SK-N-SH (cell line): Measurements from ENCODE around the gene SNX10. TPM values are rescaled to one million over a fixed set of nuclear protein-coding genes. Genes with fewer than 3 reads are reported as not detected.

Source experiments
- CTCF ChIA-PET: fragments of 300-600, 350-600 bp; formaldehyde crosslinking; extraction: SDS; loops from one replicate; lab custom pipeline; 2021; lab: Yijun Ruan, JAX
- POLR2A ChIA-PET: fragments of 350-600 bp; sonication (Branson Sonifier 250); formaldehyde crosslinking; extraction: SDS; loops from one replicate; lab custom pipeline; 2020; ENCODE audit warnings: antibody characterized with exemption, inconsistent platforms; lab: Yijun Ruan, JAX
- DNase-seq: peaks from one replicate; pipeline ENCODE4 v3.0.0; 2012
- H2AFZ ChIP-seq: fragments of 200-600 bp; sonication (generic); 2 replicates; pipeline ENCODE4 v1.8.1; 2016; ENCODE audit warnings: antibody characterized with exemption, mild to moderate bottlenecking, low read depth
- H3F3A ChIP-seq: fragments of 200-600 bp; sonication (generic); replicated peaks from 2 replicates; pipeline ENCODE3; 2016; ENCODE audit warnings: antibody characterized with exemption, mild to moderate bottlenecking; ENCODE audit not compliant: insufficient read depth
- H3K27ac ChIP-seq, 2 experiments: fragments of 200-500 bp in 1 of 2; fragments of 200-600 bp in 1 of 2; sonication (Bioruptor generic) in 1 of 2; sonication (generic), shearing (Covaris generic) in 1 of 2; 2 replicates each; pipeline versions ENCODE4 v1.5.1 to v1.6.1; 2014 to 2016; ENCODE audit warnings: low read depth in 2 of 2, inconsistent platforms in 1 of 2, low read length in 1 of 2, mild to moderate bottlenecking in 1 of 2, mixed read lengths in 1 of 2
- H3K27me3 ChIP-seq: fragments of 200-600 bp; sonication (generic), shearing (Covaris generic); 2 replicates; pipeline ENCODE4 v1.6.1; 2016; ENCODE audit warnings: mixed run types; ENCODE audit not compliant: insufficient read depth
- H3K36me3 ChIP-seq, 2 experiments: fragments of 200-500 bp in 1 of 2; fragments of 200-600 bp in 1 of 2; sonication (Bioruptor generic) in 1 of 2; sonication (generic) in 1 of 2; replicated peaks in 1 of 2; 2 replicates each; pipeline versions ENCODE3 to v1.5.1; 2014 to 2016; ENCODE audit warnings: low read length in 1 of 2, mild to moderate bottlenecking in 1 of 2; ENCODE audit not compliant: insufficient read depth in 2 of 2, control insufficient read depth in 1 of 2
- H3K4me1 ChIP-seq, 2 experiments: fragments of 200-500 bp in 1 of 2; fragments of 200-600 bp in 1 of 2; sonication (Bioruptor generic) in 1 of 2; sonication (generic), shearing (Covaris generic) in 1 of 2; 2 replicates each; pipeline versions ENCODE4 v1.5.1 to v1.6.1; 2014 to 2016; ENCODE audit warnings: low read depth in 1 of 2, low read length in 1 of 2, mixed run types in 1 of 2; ENCODE audit not compliant: insufficient read depth in 2 of 2, control insufficient read depth in 1 of 2
- H3K4me2 ChIP-seq: fragments of 200-600 bp; sonication (generic), shearing (Covaris generic); 2 replicates; pipeline ENCODE4 v1.6.1; 2017; ENCODE audit warnings: mixed run types
- H3K4me3 ChIP-seq, 2 experiments: fragments of 200-500 bp in 1 of 2; fragments of 200-600 bp in 1 of 2; sonication (Bioruptor generic) in 1 of 2; sonication (generic), shearing (Covaris generic) in 1 of 2; 2 replicates each; pipeline versions ENCODE4 v1.5.1 to v1.8.1; 2014 to 2016; ENCODE audit warnings: low read depth in 2 of 2, inconsistent platforms in 1 of 2, low read length in 1 of 2, mild to moderate bottlenecking in 1 of 2, mixed read lengths in 1 of 2, moderate library complexity in 1 of 2
- H3K79me2 ChIP-seq: fragments of 200-600 bp; sonication (generic); 2 replicates; pipeline ENCODE4 v1.8.1; 2017; ENCODE audit warnings: mild to moderate bottlenecking; ENCODE audit not compliant: insufficient read depth
- H3K9ac ChIP-seq: fragments of 200-600 bp; sonication (generic); 2 replicates; pipeline ENCODE4 v1.6.1; 2017; ENCODE audit warnings: mixed run types
- H3K9me2 ChIP-seq: fragments of 200-600 bp; sonication (generic); 2 replicates; pipeline ENCODE4 v1.6.1; 2017; ENCODE audit warnings: mixed run types
- H3K9me3 ChIP-seq: fragments of 200-600 bp; sonication (generic); 2 replicates; pipeline ENCODE4 v1.6.1; 2017; ENCODE audit warnings: mixed run types, mild to moderate bottlenecking, moderate library complexity
- H4K20me1 ChIP-seq: fragments of 200-600 bp; sonication (generic); 2 replicates; pipeline ENCODE4 v1.6.1; 2017; ENCODE audit warnings: mild to moderate bottlenecking, mixed run types; ENCODE audit not compliant: insufficient read depth
- CHD2 ChIP-seq: fragments of 150-350 bp; IDR thresholded peaks from 2 replicates; pipeline ENCODE4 v1.6.1; 2018; ENCODE audit warnings: low read length; ENCODE audit not compliant: partially characterized antibody
- CTCF ChIP-seq: fragments of 200-600 bp; sonication (generic); IDR thresholded peaks from 2 replicates; pipeline ENCODE4 v1.6.1; 2017; ENCODE audit warnings: antibody characterized with exemption, mild to moderate bottlenecking, moderate library complexity
- ELF1 ChIP-seq: IDR thresholded peaks from 2 replicates; pipeline ENCODE4 v1.4.0; 2012
- EP300 ChIP-seq, 2 experiments: IDR thresholded peaks; 2 replicates each; pipeline versions ENCODE4 v1.4.0 to v1.6.1; 2012; ENCODE audit warnings: borderline replicate concordance in 1 of 2, low read depth in 1 of 2, low read length in 1 of 2
- FOXM1 ChIP-seq: IDR thresholded peaks from 2 replicates; pipeline ENCODE4 v1.4.0; 2012; ENCODE audit warnings: low read depth, mild to moderate bottlenecking
- GATA2 ChIP-seq: sonication (generic); formaldehyde crosslinking; IDR thresholded peaks from 2 replicates; pipeline ENCODE4 v1.5.0; 2020; ENCODE audit warnings: mild to moderate bottlenecking, missing genetic modification reagents
- MAX ChIP-seq: IDR thresholded peaks from 2 replicates; pipeline ENCODE4 v1.4.0; 2012; ENCODE audit warnings: low read depth
- MEF2A ChIP-seq: IDR thresholded peaks from 2 replicates; pipeline ENCODE4 v1.4.0; 2012; ENCODE audit warnings: low read depth, borderline replicate concordance
- MXI1 ChIP-seq: IDR thresholded peaks from 2 replicates; pipeline ENCODE4 v1.6.1; 2012; ENCODE audit warnings: mild to moderate bottlenecking, low read depth, low read length, improper control_type of control experiment
- NRF1 ChIP-seq: IDR thresholded peaks from 2 replicates; pipeline ENCODE4 v1.6.1; 2012; ENCODE audit warnings: low read depth, mild to moderate bottlenecking, low read length
- TAF1 ChIP-seq: IDR thresholded peaks from 2 replicates; pipeline ENCODE4 v1.6.1; 2012; ENCODE audit warnings: low read depth, mild to moderate bottlenecking, low read length, moderate library complexity, borderline replicate concordance
- WGBS: methylation state at CpG from one replicate; pipeline ENCODE4 v1.1.6; 2017; ENCODE audit warnings: low lambda C conversion rate; 5-methylcytosine and 5-hydroxymethylcytosine counted together
- polyA plus RNA-seq, 3 experiments: library from polyadenylated mRNA; depleted of rRNA; stranded (reverse); fragments of >200 nt; gene quantifications; 2 replicates each; pipeline ENCODE4 v1.2.3, GENCODE V29; 2012

SNX10 gene
- polyA plus RNA-seq, 1 of the 3 experiments (the other 2 are of a cell fraction), result 0.02 TPM

- no peak overlapping the region for H3K9ac ChIP-seq
- no peaks in the 10 kb centered on the region for H3K9me2 ChIP-seq
- whole genome bisulfite sequencing, result 73% methylated on average over 6 of the region's 6 CpGs
- ChIA-PET POLR2A (no interaction called here), CTCF (interaction anchor here (0.7 to 12.1 kb wide), 23 partner anchors 10 to 786 kb away, joined by 3 to 716 read pairs (median 4); no protein-coding TSS in a partner anchor)
- H3K4me1 ChIP-seq, result peaks cover 0 to 5% of the 10 kb centered on the region in 2 experiments; a peak in 2 of 4 replicates
- H3K79me2 ChIP-seq, result no peaks in the 10 kb centered on the region
- H3K27me3 ChIP-seq, result peaks cover 44% of the 10 kb centered on the region
- no peaks in the 10 kb centered on the region for H4K20me1 ChIP-seq
- H2AFZ ChIP-seq, result no peak overlapping the region
- no peaks in the 10 kb centered on the region for H3K36me3 ChIP-seq
- no peaks in the 10 kb centered on the region for H3K9me3 ChIP-seq
- no peak overlapping the region for H3K27ac ChIP-seq
- TF ChIP-seq EP300 (IDR thresholded peaks at IDR 0.05; ENCODE audit: borderline replicate concordance in 1 of 2, low read depth in 1 of 2, low read length in 1 of 2) (no peak), MAX (no peak), FOXM1 (no peak), ELF1 (no peak), MEF2A (no peak), TAF1 (no peak), CHD2 (no peak), NRF1 (no peak), GATA2 (CRISPR knock-in tag) (no peak)
- DNase-seq, result no peak
- no peak overlapping the region for H3K4me3 ChIP-seq
- no peaks in the 10 kb centered on the region for H3F3A ChIP-seq
- no peak overlapping the region for H3K4me2 ChIP-seq
Observed at GRCh38 chr7:26374647-26375373, 83.1 kb downstream of the SNX10 start.

GRCh38 chr7:26375726-26376174, 84.1 kb downstream of the SNX10 start:
- Histone ChIP-seq H3K9me3 (no peaks in the 10 kb centered on the region), H3F3A (no peaks in the 10 kb centered on the region), H2AFZ (no peak overlapping the region), H3K4me2 (no peak overlapping the region), H3K4me3 (peak overlapping the region in 1 of 2 experiments; percentile 55; a peak in 2 of 4 replicates), H3K9me2 (no peaks in the 10 kb centered on the region), H3K9ac (no peak overlapping the region), H3K4me1 (peaks cover 0 to 5% of the 10 kb centered on the region in 2 experiments; a peak in 2 of 4 replicates), H3K27ac (peak overlapping the region in 1 of 2 experiments; percentile 89; a peak in 2 of 4 replicates), H4K20me1 (no peaks in the 10 kb centered on the region), H3K79me2 (no peaks in the 10 kb centered on the region), H3K27me3 (peaks cover 38% of the 10 kb centered on the region), H3K36me3 (no peaks in the 10 kb centered on the region)
- WGBS, result 16% methylated on average over 14 of the region's 14 CpGs
- CTCF ChIA-PET, result interaction anchor here (0.7 to 12.1 kb wide), 25 partner anchors 10 to 785 kb away, joined by 3 to 716 read pairs (median 4); no protein-coding TSS in a partner anchor
- no peak for DNase-seq
- POLR2A ChIA-PET, result no interaction called here
- TF ChIP-seq CTCF, result no peak
- no peak for TF ChIP-seq MXI1
